ENCODE measurements around the gene PLEKHG4.

The PLEKHG4 gene

DNA sequence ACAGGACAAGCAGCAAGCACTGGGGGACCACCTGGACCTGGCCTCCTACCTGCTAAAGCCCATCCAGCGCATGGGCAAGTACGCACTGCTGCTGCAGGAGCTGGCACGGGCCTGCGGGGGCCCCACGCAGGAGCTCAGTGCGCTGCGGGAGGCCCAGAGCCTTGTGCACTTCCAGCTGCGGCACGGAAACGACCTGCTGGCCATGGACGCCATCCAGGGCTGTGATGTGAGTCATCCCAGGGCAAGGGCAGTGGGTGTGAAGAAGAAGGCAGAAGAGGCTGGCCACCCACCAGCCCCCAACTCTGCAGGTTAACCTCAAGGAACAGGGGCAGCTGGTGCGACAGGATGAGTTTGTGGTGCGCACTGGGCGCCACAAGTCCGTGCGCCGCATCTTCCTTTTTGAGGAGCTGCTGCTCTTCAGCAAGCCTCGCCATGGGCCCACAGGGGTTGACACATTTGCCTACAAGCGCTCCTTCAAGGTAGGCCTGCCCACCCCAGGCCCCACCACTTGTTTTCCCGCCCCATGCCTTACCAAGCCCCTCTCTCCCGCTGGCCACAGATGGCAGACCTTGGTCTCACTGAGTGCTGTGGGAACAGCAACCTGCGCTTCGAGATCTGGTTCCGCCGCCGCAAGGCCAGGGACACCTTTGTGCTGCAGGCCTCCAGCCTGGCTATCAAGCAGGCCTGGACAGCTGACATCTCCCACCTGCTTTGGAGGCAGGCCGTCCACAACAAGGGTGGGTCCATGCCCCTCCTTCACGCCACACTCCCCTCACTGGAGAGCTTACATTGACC is 7.3 kb downstream of the PLEKHG4 start:
- Mint-ChIP-seq H3K4me3 (no peak overlapping the region), H3K9me3 (no peaks in the 10 kb centered on the region), H3K36me3 (no peaks in the 10 kb centered on the region), H3K4me1 (peaks cover 18% of the 10 kb centered on the region), H3K27ac (peak overlapping the region; percentile 85)
- ATAC-seq (no peak), DNase-seq (ENCODE audit: low spot score in 2 of 2) (no peak)

- Mint-ChIP-seq H3K27ac (no peak overlapping the region), H3K36me3 (no peaks in the 10 kb centered on the region), H3K9me3 (no peaks in the 10 kb centered on the region), H3K4me1 (peaks cover 26% of the 10 kb centered on the region), H3K4me3 (no peak overlapping the region)
- ATAC-seq (no peak), DNase-seq (ENCODE audit: low spot score in 2 of 2) (no peak)
Observed at GRCh38 chr16:67287960-67288359, 8.6 kb downstream of the PLEKHG4 start.

GRCh38 chr16:67291461-67291860 is 12.1 kb downstream of the PLEKHG4 start:
- Mint-ChIP-seq H3K9me3 (no peaks in the 10 kb centered on the region), H3K4me3 (no peak overlapping the region), H3K4me1 (peaks cover 31% of the 10 kb centered on the region), H3K36me3 (no peaks in the 10 kb centered on the region), H3K27ac (peak overlapping the region; percentile 86)
- no peak for DNase-seq (ENCODE audit: low spot score in 2 of 2)
- no peak for ATAC-seq

DNA sequence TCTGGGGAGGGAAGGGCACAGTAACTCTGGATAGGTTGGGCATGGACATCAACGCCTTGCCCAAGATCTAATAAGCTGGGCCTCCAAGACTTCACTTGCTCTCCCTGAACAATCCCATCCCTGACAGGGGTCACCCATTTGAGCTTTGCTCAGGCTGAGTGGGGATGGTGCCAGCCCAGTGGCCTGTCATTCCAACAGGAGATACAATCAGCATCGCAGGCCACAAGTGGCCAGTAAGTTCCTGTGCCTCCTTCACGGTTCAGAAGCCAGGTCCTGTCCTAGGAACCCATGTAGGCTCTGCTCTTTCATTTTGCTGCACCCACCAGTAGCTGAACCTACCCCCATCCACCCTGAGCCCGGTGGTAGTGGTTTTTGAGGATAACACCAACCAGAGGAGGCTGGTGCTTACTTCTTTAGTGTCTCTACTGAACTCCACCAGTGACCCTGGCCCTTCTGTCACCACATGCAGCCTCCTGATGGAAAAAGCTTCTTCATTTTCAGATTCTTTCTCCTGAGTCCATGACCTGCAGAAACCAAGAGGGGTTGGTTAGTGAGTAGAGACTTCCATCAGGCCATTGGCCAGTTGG is 14.9 kb downstream of the PLEKHG4 start:
- DNase-seq (ENCODE audit: low spot score in 2 of 2) (no peak), ATAC-seq (no peak)
- H3K36me3 Mint-ChIP-seq, result no peaks in the 10 kb centered on the region
- H3K27ac Mint-ChIP-seq, result peak overlapping the region; percentile 76
- no peak overlapping the region for H3K4me3 Mint-ChIP-seq
- no peaks in the 10 kb centered on the region for H3K9me3 Mint-ChIP-seq
- H3K4me1 Mint-ChIP-seq, result peaks cover 30% of the 10 kb centered on the region

- DNase-seq (ENCODE audit: low spot score in 2 of 2), result no peak
- H3K4me3 Mint-ChIP-seq, result no peak overlapping the region
- no peaks in the 10 kb centered on the region for H3K36me3 Mint-ChIP-seq
- ATAC-seq, result no peak
- H3K4me1 Mint-ChIP-seq, result peaks cover 23% of the 10 kb centered on the region
- H3K9me3 Mint-ChIP-seq, result no peaks in the 10 kb centered on the region
- peak overlapping the region; percentile 76 for H3K27ac Mint-ChIP-seq
Observed at GRCh38 chr16:67294938-67295361, 15.6 kb downstream of the PLEKHG4 start.

GRCh38 chr16:67296420-67296819 is 17.1 kb downstream of the PLEKHG4 start:
- Mint-ChIP-seq H3K4me3 (no peak overlapping the region), H3K9me3 (no peaks in the 10 kb centered on the region), H3K4me1 (peaks cover 14% of the 10 kb centered on the region), H3K27ac (peak overlapping the region; percentile 13), H3K36me3 (no peaks in the 10 kb centered on the region)
- no peak for DNase-seq (ENCODE audit: low spot score in 2 of 2)
- no peak for ATAC-seq

DNA sequence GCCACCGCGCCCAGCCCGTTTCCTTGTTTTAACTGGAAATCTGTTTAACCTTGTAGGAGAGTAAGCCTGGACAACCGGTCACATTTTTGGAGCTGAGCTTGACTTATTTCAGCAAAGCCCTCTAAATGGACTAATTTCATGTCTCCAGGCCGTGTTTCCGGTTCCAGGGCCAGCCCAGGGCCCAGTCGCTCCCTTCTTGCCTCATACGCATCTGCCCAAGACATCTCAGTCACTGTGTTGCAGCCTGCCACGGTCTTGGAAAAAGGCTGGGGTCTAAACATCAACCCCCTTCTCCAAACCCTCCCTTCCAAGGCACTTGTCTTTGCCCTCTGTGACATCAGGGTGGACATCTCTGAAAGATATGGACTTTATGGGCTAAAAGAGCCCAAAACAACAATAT is 18.9 kb downstream of the PLEKHG4 start:
- ATAC-seq (no peak), DNase-seq (ENCODE audit: low spot score in 2 of 2) (no peak)
- H3K36me3 Mint-ChIP-seq, result no peaks in the 10 kb centered on the region
- H3K27ac Mint-ChIP-seq, result no peak overlapping the region
- H3K9me3 Mint-ChIP-seq, result no peaks in the 10 kb centered on the region
- peaks cover 2% of the 10 kb centered on the region for H3K4me1 Mint-ChIP-seq
- no peak overlapping the region for H3K4me3 Mint-ChIP-seq

DNA sequence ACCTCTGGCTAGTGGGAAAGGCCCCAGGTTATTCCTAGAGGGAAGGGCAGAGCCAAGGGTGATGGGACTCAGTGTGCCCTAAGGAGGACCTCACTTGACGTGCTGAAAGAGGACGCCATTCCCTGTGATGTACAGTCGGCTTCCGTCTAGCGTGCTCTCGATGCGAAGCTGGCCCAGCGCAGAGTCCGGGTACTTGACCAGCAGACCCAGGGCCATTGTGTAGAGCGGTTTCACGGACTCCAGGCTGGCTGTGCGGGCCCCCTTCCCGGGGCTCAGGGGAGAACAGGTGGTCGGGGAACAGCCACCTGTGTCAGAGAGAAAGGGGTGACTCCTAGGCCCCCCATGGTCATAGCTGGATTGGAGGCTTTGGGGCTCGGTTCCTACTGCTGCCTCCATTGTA is 19.9 kb downstream of the PLEKHG4 start:
- Mint-ChIP-seq H3K36me3 (no peaks in the 10 kb centered on the region), H3K4me3 (no peak overlapping the region), H3K9me3 (no peaks in the 10 kb centered on the region), H3K4me1 (no peaks in the 10 kb centered on the region), H3K27ac (no peak overlapping the region)
- DNase-seq (ENCODE audit: low spot score in 2 of 2) (no peak), ATAC-seq (no peak)

DNA sequence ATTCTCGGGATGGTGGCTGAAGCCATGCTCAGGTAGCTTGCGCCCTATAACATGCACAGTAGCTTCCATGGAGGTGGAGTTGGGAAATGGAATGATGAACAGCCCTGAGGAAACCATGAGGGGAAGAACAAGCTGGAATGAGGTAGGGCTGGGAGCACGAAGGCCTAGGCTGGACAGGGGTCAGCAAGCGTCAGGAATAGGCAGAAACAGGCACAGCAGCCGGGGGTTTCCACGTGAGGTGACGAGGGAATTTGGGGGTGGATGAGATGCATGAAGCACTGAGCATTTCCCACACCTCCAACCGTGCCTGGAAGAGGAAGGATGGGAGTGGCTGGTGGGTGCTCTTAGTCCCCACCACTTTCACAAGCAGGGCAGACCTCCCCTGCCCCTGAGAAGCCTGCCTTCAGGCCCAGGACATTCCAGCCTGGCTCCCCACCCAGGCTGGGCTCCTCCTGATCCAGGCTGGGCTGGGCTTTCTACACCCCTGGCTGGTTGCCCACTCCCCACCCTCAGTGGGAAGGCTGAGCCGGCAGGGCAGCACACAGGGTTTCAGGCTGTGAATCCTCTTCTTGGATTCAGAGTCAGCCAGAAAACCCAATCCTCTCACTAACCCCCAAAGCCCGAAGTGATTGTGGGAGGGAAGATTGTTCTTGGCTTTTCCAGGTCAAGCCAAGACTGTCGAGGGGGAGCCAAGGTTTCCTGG is 21.9 kb downstream of the PLEKHG4 start:
- H3K27ac Mint-ChIP-seq, result no peak overlapping the region
- H3K4me1 Mint-ChIP-seq, result no peaks in the 10 kb centered on the region
- ATAC-seq, result no peak
- no peaks in the 10 kb centered on the region for H3K9me3 Mint-ChIP-seq
- H3K4me3 Mint-ChIP-seq, result no peak overlapping the region
- H3K36me3 Mint-ChIP-seq, result no peaks in the 10 kb centered on the region
- no peak for DNase-seq (ENCODE audit: low spot score in 2 of 2)

- Mint-ChIP-seq H3K4me1 (no peaks in the 10 kb centered on the region), H3K4me3 (no peak overlapping the region), H3K27ac (peak overlapping the region; percentile 62), H3K36me3 (no peaks in the 10 kb centered on the region), H3K9me3 (no peaks in the 10 kb centered on the region)
- ATAC-seq (peak; percentile 16), DNase-seq (ENCODE audit: low spot score in 2 of 2) (no peak)
Observed at GRCh38 chr16:67302076-67302475, 22.7 kb downstream of the PLEKHG4 start.

DNA sequence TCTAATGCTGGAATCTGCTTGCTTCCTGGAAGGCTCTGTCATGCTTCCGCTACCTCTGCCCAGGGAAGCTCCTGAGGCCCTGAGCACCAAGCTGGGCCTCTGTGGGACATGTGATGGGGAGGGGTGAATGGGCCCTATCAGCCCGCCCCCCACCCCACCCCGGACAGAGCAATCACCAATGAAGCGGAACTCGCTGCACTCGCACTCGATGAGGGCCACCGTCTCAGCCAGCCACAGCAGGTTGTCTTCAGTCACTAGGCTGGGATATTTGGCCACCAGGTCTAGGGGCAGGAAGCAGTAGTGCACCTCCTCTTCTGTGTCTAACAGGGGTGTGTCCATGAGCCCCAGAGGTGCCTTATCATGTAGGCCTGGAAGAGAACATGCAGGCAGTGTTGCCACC is 23.6 kb downstream of the PLEKHG4 start:
- no peaks in the 10 kb centered on the region for H3K9me3 Mint-ChIP-seq

DNA sequence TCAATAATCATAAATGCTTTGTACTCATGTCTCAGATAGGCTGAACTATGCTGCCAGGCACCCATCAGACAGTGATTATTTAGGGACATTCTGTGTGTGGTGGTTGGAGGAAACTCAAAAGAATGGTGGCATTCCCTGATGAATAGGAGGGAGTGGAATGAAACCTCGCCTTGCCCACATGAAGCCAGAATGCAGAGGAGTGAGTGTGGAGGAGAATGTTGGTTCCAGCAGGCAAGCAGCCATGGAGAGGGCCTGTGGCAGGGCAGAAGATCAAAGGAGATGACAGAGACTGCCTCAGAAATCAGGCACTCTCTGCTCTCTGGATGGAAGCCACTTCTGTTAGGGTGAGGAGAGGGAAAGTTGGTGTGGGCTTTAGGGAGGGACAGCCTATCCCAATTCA is 24.7 kb downstream of the PLEKHG4 start:
- DNase-seq (ENCODE audit: low spot score in 2 of 2) (no peak), ATAC-seq (no peak)
- no peak overlapping the region for H3K27ac Mint-ChIP-seq
- H3K4me3 Mint-ChIP-seq, result no peak overlapping the region
- H3K9me3 Mint-ChIP-seq, result no peaks in the 10 kb centered on the region
- H3K4me1 Mint-ChIP-seq, result peaks cover 9% of the 10 kb centered on the region
- H3K36me3 Mint-ChIP-seq, result peaks cover 5% of the 10 kb centered on the region

More for the DNA sequence above, 23.6 kb downstream of the PLEKHG4 start:
- peaks cover under 1% of the 10 kb centered on the region for H3K36me3 Mint-ChIP-seq
- DNase-seq (ENCODE audit: low spot score in 2 of 2) (no peak), ATAC-seq (peak; percentile 47)
- H3K4me1 Mint-ChIP-seq, result no peaks in the 10 kb centered on the region
- H3K27ac Mint-ChIP-seq, result no peak overlapping the region
- H3K4me3 Mint-ChIP-seq, result no peak overlapping the region

DNA sequence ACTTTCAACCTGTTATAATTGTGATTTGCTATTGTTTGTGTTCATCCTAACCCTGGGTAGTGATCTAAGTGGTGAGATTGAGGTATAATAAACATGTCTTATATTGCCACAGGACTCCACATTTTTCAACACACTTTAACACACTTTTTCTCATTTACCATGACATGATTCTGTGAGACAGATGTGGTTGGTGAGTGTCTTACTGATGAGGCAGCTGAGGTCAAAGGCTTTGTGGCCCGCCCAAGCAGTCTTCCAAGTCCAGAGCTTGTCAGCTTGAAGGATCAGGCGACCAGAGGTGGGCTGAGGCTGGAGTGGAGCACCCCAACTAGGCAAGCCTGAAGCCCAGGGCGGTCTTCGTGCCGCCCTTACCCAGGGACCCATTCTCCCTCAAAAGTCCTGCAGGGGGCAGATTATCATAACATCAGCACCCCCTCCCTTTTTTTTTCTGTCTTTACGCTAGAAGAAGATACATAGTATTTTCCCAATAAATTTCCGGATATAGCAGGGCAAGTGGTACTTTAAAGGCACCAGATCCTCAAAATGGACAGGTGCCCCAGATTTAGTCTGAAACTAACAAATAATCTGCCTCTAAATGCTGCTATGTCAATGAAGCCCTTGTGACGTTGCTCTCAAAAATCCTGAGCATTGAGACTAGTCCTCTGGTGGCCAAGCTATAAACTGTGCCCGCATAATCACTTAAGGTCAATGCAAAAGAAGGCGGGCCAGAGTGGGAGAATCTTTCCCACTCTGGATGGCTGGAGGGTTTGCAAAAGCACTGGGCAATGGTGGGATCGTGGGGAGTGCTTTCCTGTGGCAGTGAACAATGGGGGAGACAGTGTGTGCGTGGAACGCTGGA is 26.1 kb downstream of the PLEKHG4 start:
- Mint-ChIP-seq H3K36me3 (peaks cover 5% of the 10 kb centered on the region), H3K9me3 (no peaks in the 10 kb centered on the region), H3K27ac (peak overlapping the region; percentile 1), H3K4me1 (peaks cover 20% of the 10 kb centered on the region), H3K4me3 (no peak overlapping the region)
- no peak for DNase-seq (ENCODE audit: low spot score in 2 of 2)
- peak; percentile 21 for ATAC-seq

GRCh38 chr16:67310561-67310960 is 31.2 kb downstream of the PLEKHG4 start:
- DNase-seq (ENCODE audit: low spot score in 2 of 2) (no peak), ATAC-seq (no peak)
- Mint-ChIP-seq H3K4me3 (no peak overlapping the region), H3K4me1 (peaks cover 53% of the 10 kb centered on the region), H3K9me3 (no peaks in the 10 kb centered on the region), H3K36me3 (peaks cover 23% of the 10 kb centered on the region), H3K27ac (peak overlapping the region; percentile 94)
